SK-N-SH treated with all-trans-retinoic acid at 6 μM for 48 hours (cell line): ENCODE measurements around the gene BIK.

Experiments used
- ARNTL ChIP-seq: fragments of 450-650 bp; formaldehyde crosslinking; IDR thresholded peaks from 2 replicates; pipeline ENCODE4 v1.5.0; 2020; ENCODE audit warnings: low read depth, mild to moderate bottlenecking, moderate library complexity, borderline replicate concordance
- BACH2 ChIP-seq: fragments of 250-450 bp; sonication (Bioruptor Pico); IDR thresholded peaks from 2 replicates; pipeline ENCODE4 v1.9.0; 2021; ENCODE audit warnings: mild to moderate bottlenecking, borderline replicate concordance
- CSDC2 ChIP-seq: fragments of 250-450 bp; sonication (Bioruptor Pico); IDR thresholded peaks from 2 replicates; pipeline ENCODE4 v1.5.0; 2020; ENCODE audit warnings: mild to moderate bottlenecking, moderate library complexity
- GLIS3 ChIP-seq: fragments of 250-450 bp; sonication (Bioruptor Pico); IDR thresholded peaks from 2 replicates; pipeline ENCODE4 v1.5.0; 2020; ENCODE audit warnings: mild to moderate bottlenecking, moderate library complexity
- RARB ChIP-seq: fragments of 250-450 bp; sonication (Bioruptor Pico); IDR thresholded peaks from 2 replicates; pipeline ENCODE4 v1.8.0; 2021; ENCODE audit warnings: mild to moderate bottlenecking, moderate library complexity
- SNAI2 ChIP-seq: fragments of 250-450 bp; sonication (Bioruptor Pico); IDR thresholded peaks from 2 replicates; pipeline ENCODE4 v1.5.0; 2020; ENCODE audit warnings: mild to moderate bottlenecking, moderate library complexity
- TOX ChIP-seq: fragments of 250-450 bp; sonication (Bioruptor Pico); IDR thresholded peaks from 2 replicates; pipeline ENCODE4 v1.8.0; 2021; ENCODE audit warnings: mild to moderate bottlenecking, moderate library complexity, borderline replicate concordance
- ZFP3 ChIP-seq: fragments of 250-450 bp; sonication (Bioruptor Pico); IDR thresholded peaks from 2 replicates; pipeline ENCODE4 v1.5.0; 2020; ENCODE audit warnings: mild to moderate bottlenecking, moderate library complexity
- ZFP30 ChIP-seq: fragments of 450-650 bp; formaldehyde crosslinking; IDR thresholded peaks from 2 replicates; pipeline ENCODE4 v1.5.0; 2022; ENCODE audit warnings: mild to moderate bottlenecking, moderate library complexity
- ZNF565 ChIP-seq: fragments of 450-650 bp; formaldehyde crosslinking; conservative IDR thresholded peaks from 2 replicates; pipeline ENCODE4 v1.5.0; 2020; ENCODE audit warnings: low read depth, mild to moderate bottlenecking, moderate library complexity
- ZNF70 ChIP-seq: fragments of 450-650 bp; formaldehyde crosslinking; IDR thresholded peaks from 2 replicates; pipeline ENCODE4 v1.5.0; 2020; ENCODE audit warnings: mild to moderate bottlenecking, moderate library complexity
- TF ChIP-seq, protein P1 (sequence below): fragments of 250-450 bp; sonication (Bioruptor Pico); IDR thresholded peaks from 2 replicates; pipeline ENCODE4 v1.8.0; 2020; ENCODE audit warnings: mild to moderate bottlenecking, moderate library complexity, borderline replicate concordance
- TF ChIP-seq, protein P2 (sequence below): fragments of 250-450 bp; sonication (Bioruptor Pico); IDR thresholded peaks from 2 replicates; pipeline ENCODE4 v1.8.0; 2021; ENCODE audit warnings: low read depth, mild to moderate bottlenecking, moderate library complexity, borderline replicate concordance
- TF ChIP-seq, protein P3 (sequence below): fragments of 250-450 bp; sonication (Bioruptor Pico); IDR thresholded peaks from 2 replicates; pipeline ENCODE4 v1.5.0; 2020; ENCODE audit warnings: mild to moderate bottlenecking, moderate library complexity

DNA sequence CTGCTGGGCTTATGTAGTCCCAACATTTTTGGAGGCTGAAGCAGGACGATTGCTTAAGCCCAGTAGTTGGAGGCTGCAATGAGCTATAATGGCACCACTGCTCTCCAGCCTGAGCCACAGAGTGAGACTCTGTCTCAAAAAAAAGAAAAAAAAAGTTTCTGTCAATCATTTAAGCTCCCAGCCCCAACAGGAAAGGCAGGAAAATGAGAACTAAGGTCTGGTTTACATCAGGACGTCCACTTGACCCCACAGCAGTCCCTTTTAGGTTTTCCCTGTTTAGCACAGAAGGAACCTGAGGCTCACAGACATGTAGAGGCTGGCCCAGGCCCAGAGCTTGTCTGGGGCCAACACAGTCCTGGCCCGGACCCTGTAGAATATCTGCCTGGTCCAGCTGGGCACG lies 12.2 kb upstream of the BIK start:
- TF ChIP-seq, protein P1, sequence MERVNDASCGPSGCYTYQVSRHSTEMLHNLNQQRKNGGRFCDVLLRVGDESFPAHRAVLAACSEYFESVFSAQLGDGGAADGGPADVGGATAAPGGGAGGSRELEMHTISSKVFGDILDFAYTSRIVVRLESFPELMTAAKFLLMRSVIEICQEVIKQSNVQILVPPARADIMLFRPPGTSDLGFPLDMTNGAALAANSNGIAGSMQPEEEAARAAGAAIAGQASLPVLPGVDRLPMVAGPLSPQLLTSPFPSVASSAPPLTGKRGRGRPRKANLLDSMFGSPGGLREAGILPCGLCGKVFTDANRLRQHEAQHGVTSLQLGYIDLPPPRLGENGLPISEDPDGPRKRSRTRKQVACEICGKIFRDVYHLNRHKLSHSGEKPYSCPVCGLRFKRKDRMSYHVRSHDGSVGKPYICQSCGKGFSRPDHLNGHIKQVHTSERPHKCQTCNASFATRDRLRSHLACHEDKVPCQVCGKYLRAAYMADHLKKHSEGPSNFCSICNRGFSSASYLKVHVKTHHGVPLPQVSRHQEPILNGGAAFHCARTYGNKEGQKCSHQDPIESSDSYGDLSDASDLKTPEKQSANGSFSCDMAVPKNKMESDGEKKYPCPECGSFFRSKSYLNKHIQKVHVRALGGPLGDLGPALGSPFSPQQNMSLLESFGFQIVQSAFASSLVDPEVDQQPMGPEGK (CRISPR knock-in tag), result no peak
- TF ChIP-seq ZFP30 (CRISPR knock-in tag) (no peak), ARNTL (CRISPR knock-in tag) (no peak), RARB (CRISPR knock-in tag) (no peak), BACH2 (CRISPR knock-in tag) (no peak), ZNF565 (CRISPR knock-in tag) (no peak), ZNF70 (no peak), SNAI2 (CRISPR knock-in tag) (no peak), ZFP3 (CRISPR knock-in tag) (no peak), GLIS3 (CRISPR knock-in tag) (no peak), TOX (CRISPR knock-in tag) (no peak), CSDC2 (CRISPR knock-in tag) (no peak)
- TF ChIP-seq, protein P2, sequence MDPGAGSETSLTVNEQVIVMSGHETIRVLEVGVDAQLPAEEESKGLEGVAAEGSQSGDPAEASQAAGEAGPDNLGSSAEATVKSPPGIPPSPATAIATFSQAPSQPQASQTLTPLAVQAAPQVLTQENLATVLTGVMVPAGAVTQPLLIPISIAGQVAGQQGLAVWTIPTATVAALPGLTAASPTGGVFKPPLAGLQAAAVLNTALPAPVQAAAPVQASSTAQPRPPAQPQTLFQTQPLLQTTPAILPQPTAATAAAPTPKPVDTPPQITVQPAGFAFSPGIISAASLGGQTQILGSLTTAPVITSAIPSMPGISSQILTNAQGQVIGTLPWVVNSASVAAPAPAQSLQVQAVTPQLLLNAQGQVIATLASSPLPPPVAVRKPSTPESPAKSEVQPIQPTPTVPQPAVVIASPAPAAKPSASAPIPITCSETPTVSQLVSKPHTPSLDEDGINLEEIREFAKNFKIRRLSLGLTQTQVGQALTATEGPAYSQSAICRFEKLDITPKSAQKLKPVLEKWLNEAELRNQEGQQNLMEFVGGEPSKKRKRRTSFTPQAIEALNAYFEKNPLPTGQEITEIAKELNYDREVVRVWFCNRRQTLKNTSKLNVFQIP (CRISPR knock-in tag), result no peak
- TF ChIP-seq, protein P3, sequence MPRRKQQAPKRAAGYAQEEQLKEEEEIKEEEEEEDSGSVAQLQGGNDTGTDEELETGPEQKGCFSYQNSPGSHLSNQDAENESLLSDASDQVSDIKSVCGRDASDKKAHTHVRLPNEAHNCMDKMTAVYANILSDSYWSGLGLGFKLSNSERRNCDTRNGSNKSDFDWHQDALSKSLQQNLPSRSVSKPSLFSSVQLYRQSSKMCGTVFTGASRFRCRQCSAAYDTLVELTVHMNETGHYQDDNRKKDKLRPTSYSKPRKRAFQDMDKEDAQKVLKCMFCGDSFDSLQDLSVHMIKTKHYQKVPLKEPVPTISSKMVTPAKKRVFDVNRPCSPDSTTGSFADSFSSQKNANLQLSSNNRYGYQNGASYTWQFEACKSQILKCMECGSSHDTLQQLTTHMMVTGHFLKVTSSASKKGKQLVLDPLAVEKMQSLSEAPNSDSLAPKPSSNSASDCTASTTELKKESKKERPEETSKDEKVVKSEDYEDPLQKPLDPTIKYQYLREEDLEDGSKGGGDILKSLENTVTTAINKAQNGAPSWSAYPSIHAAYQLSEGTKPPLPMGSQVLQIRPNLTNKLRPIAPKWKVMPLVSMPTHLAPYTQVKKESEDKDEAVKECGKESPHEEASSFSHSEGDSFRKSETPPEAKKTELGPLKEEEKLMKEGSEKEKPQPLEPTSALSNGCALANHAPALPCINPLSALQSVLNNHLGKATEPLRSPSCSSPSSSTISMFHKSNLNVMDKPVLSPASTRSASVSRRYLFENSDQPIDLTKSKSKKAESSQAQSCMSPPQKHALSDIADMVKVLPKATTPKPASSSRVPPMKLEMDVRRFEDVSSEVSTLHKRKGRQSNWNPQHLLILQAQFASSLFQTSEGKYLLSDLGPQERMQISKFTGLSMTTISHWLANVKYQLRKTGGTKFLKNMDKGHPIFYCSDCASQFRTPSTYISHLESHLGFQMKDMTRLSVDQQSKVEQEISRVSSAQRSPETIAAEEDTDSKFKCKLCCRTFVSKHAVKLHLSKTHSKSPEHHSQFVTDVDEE (CRISPR knock-in tag), result no peak
